IMR-90 (cell line): Measurements from ENCODE around the gene CELF5. TPM values are rescaled to one million over a fixed set of nuclear protein-coding genes. Genes with fewer than 3 reads are reported as not detected.

ENCODE experiments used
- ATAC-seq: fragments of 200-7000 bp; cut with Tn5 transposase; 2 replicates; pipeline ENCODE4 v1.9.1; 2020; ENCODE audit warnings: low read depth, mild to moderate bottlenecking, moderate library complexity
- BruUV-seq: library from RNA; stranded (reverse); fragments of 400-500 nt; replicated peaks from 2 replicates; lab custom pipeline; 2021; lab: Mats Ljungman, UMichigan
- CTCF ChIA-PET: fragments of 300-600 bp; formaldehyde crosslinking; extraction: SDS; loops from one replicate; lab custom pipeline; 2021; ENCODE audit warnings: antibody characterized with exemption; lab: Yijun Ruan, JAX
- POLR2A ChIA-PET: fragments of 300-600 bp; sonication (Branson Sonifier 250); formaldehyde crosslinking; loops from one replicate; lab custom pipeline; 2022; ENCODE audit warnings: antibody characterized with exemption; ENCODE audit not compliant: unreplicated experiment; lab: Charles Lee
- DNase-seq: peaks from one replicate; pipeline ENCODE4 v3.0.0; 2013
- H2AFZ ChIP-seq: replicated peaks from 2 replicates; pipeline ENCODE3; 2013; ENCODE audit warnings: low read length, mild to moderate bottlenecking; ENCODE audit not compliant: poor library complexity
- H2AK5ac ChIP-seq: 2 replicates; pipeline ENCODE4 v1.6.1; 2013; ENCODE audit warnings: low read depth, low read length, inconsistent platforms
- H2AK9ac ChIP-seq: replicated peaks from 2 replicates; pipeline ENCODE3; 2013; ENCODE audit warnings: mild to moderate bottlenecking, low read depth, low read length, moderate library complexity; ENCODE audit not compliant: poor library complexity
- H2BK120ac ChIP-seq: 2 replicates; pipeline ENCODE4 v1.6.1; 2013; ENCODE audit warnings: low read depth, low read length, inconsistent platforms
- H2BK15ac ChIP-seq: 3 replicates; pipeline ENCODE4 v1.6.1; 2013; ENCODE audit warnings: low read depth, low read length, inconsistent platforms
- H2BK20ac ChIP-seq: 2 replicates; pipeline ENCODE4 v1.6.1; 2013; ENCODE audit warnings: low read depth, mild to moderate bottlenecking, inconsistent platforms, low read length, moderate library complexity
- H2BK5ac ChIP-seq: 2 replicates; pipeline ENCODE4 v1.6.1; 2013; ENCODE audit warnings: mild to moderate bottlenecking, low read depth, low read length, inconsistent platforms; ENCODE audit not compliant: poor library complexity, severe bottlenecking
- H3K14ac ChIP-seq: replicated peaks from 2 replicates; pipeline ENCODE4 v1.6.1; 2013; ENCODE audit warnings: low read depth, low read length, inconsistent platforms
- H3K18ac ChIP-seq: 2 replicates; pipeline ENCODE4 v1.6.1; 2013; ENCODE audit warnings: low read depth, low read length, control low read depth
- H3K23ac ChIP-seq: 2 replicates; pipeline ENCODE4 v1.6.1; 2013; ENCODE audit warnings: low read depth, low read length, inconsistent platforms
- H3K27ac ChIP-seq: 2 replicates; pipeline ENCODE4 v1.5.1; 2013; ENCODE audit warnings: mild to moderate bottlenecking, control low read depth, low read length; ENCODE audit not compliant: insufficient read depth
- H3K27me3 ChIP-seq: 2 replicates; pipeline ENCODE4 v1.6.1; 2013; ENCODE audit warnings: low read length; ENCODE audit not compliant: control insufficient read depth, insufficient read depth
- H3K36me3 ChIP-seq: 2 replicates; pipeline ENCODE4 v1.6.1; 2013; ENCODE audit warnings: low read length, mixed read lengths; ENCODE audit not compliant: control insufficient read depth, insufficient read depth
- H3K4ac ChIP-seq: 2 replicates; pipeline ENCODE4 v1.6.1; 2013; ENCODE audit warnings: low read depth, low read length, inconsistent platforms
- H3K4me1 ChIP-seq: 2 replicates; pipeline ENCODE4 v1.6.1; 2013; ENCODE audit warnings: low read length, mixed read lengths; ENCODE audit not compliant: control insufficient read depth, insufficient read depth
- H3K4me2 ChIP-seq: 2 replicates; pipeline ENCODE4 v1.6.1; 2013; ENCODE audit warnings: low read depth, mild to moderate bottlenecking, control low read depth, low read length, moderate library complexity
- H3K4me3 ChIP-seq: 2 replicates; pipeline ENCODE4 v1.5.1; 2013; ENCODE audit warnings: low read depth, mild to moderate bottlenecking, control low read depth, low read length, moderate library complexity; ENCODE audit not compliant: insufficient read depth
- H3K56ac ChIP-seq: 2 replicates; pipeline ENCODE4 v1.6.1; 2013; ENCODE audit warnings: low read length, inconsistent platforms; ENCODE audit not compliant: insufficient read depth; ENCODE audit errors: extremely low read depth
- H3K79me1 ChIP-seq, 2 experiments: 2 replicates each; pipeline ENCODE4 v1.6.1; 2013; ENCODE audit warnings: low read length in 2 of 2, inconsistent platforms in 1 of 2, low read depth in 1 of 2
- H3K9ac ChIP-seq: 2 replicates; pipeline ENCODE4 v1.6.1; 2013; ENCODE audit warnings: low read depth, low read length, control low read depth
- H3K9me1 ChIP-seq: 2 replicates; pipeline ENCODE4 v1.6.1; 2013; ENCODE audit warnings: low read length, inconsistent platforms; ENCODE audit not compliant: insufficient read depth
- H3K9me3 ChIP-seq: 2 replicates; pipeline ENCODE4 v1.6.1; 2013; ENCODE audit warnings: low read length; ENCODE audit not compliant: control insufficient read depth, insufficient read depth
- H4K20me1 ChIP-seq: 2 replicates; pipeline ENCODE4 v1.6.1; 2013; ENCODE audit warnings: low read length, inconsistent platforms; ENCODE audit not compliant: insufficient read depth
- H4K5ac ChIP-seq: 2 replicates; pipeline ENCODE4 v1.6.1; 2013; ENCODE audit warnings: mild to moderate bottlenecking, low read depth, low read length, control low read depth
- H4K8ac ChIP-seq, 2 experiments: 2 replicates each; pipeline ENCODE4 v1.6.1; 2013; ENCODE audit warnings: low read depth in 2 of 2, low read length in 2 of 2, control low read depth in 1 of 2, inconsistent platforms in 1 of 2
- H4K91ac ChIP-seq: 2 replicates; pipeline ENCODE4 v1.6.1; 2013; ENCODE audit warnings: low read depth, low read length, inconsistent platforms; ENCODE audit not compliant: insufficient read depth
- BHLHE40 ChIP-seq: fragments of 150-350 bp; IDR thresholded peaks from 2 replicates; pipeline ENCODE4 v1.6.1; 2016; ENCODE audit warnings: mild to moderate bottlenecking, low read depth, low read length
- CEBPB ChIP-seq: IDR thresholded peaks from 2 replicates; pipeline ENCODE4 v1.6.1; 2012; ENCODE audit warnings: low read depth, low read length, improper control_type of control experiment
- CTCF ChIP-seq: conservative IDR thresholded peaks from 2 replicates; pipeline ENCODE4 v1.5.1; 2012; ENCODE audit warnings: mild to moderate bottlenecking, low read depth, low read length, improper control_type of control experiment
- ELK1 ChIP-seq: fragments of 150-350 bp; IDR thresholded peaks from 2 replicates; pipeline ENCODE4 v1.6.1; 2016; ENCODE audit warnings: low read depth, mild to moderate bottlenecking, low read length, moderate library complexity, borderline replicate concordance
- FOS ChIP-seq: fragments of 150-350 bp; IDR thresholded peaks from 2 replicates; pipeline ENCODE4 v1.6.1; 2016; ENCODE audit warnings: low read depth, low read length
- MAFK ChIP-seq: IDR thresholded peaks from 2 replicates; pipeline ENCODE4 v1.6.1; 2012; ENCODE audit warnings: low read depth, low read length, improper control_type of control experiment
- MAZ ChIP-seq: IDR thresholded peaks from 2 replicates; pipeline ENCODE4 v1.6.1; 2012; ENCODE audit warnings: low read depth, mild to moderate bottlenecking, low read length, improper control_type of control experiment, moderate library complexity, borderline replicate concordance
- MXI1 ChIP-seq: IDR thresholded peaks from 2 replicates; pipeline ENCODE4 v1.6.1; 2012; ENCODE audit warnings: low read depth, mild to moderate bottlenecking, low read length, moderate library complexity, borderline replicate concordance
- NFE2L2 ChIP-seq: fragments of 150-350 bp; IDR thresholded peaks from 2 replicates; pipeline ENCODE4 v1.6.1; 2016; ENCODE audit warnings: low read depth, mild to moderate bottlenecking, low read length
- POLR2A ChIP-seq: IDR thresholded peaks from 2 replicates; pipeline ENCODE4 v1.6.1; 2012; ENCODE audit warnings: mild to moderate bottlenecking, low read depth, low read length
- RAD21 ChIP-seq: IDR thresholded peaks from 2 replicates; pipeline ENCODE4 v1.6.1; 2012; ENCODE audit warnings: low read length, improper control_type of control experiment
- RCOR1 ChIP-seq: IDR thresholded peaks from 2 replicates; pipeline ENCODE4 v1.6.1; 2012; ENCODE audit warnings: mild to moderate bottlenecking, low read length, improper control_type of control experiment; ENCODE audit not compliant: insufficient replicate concordance
- RFX5 ChIP-seq: IDR thresholded peaks from 2 replicates; pipeline ENCODE4 v1.8.0; 2012; ENCODE audit warnings: low read depth, mild to moderate bottlenecking, low read length, moderate library complexity
- WGBS, 2 experiments: methylation state at CpG; one replicate each; pipeline versions ENCODE4 v1.1.5 to v1.1.7; 2013; ENCODE audit warnings: missing lambda C conversion rate in 2 of 2; ENCODE audit not compliant: insufficient read length in 1 of 2; ENCODE audit errors: extremely low coverage in 2 of 2; 5-methylcytosine and 5-hydroxymethylcytosine counted together
- dilution Hi-C: fragments of 300-500 bp; cut with HindIII; formaldehyde crosslinking; loops from one replicate; pipeline ENCODE4 v1.14.3; 2018; ENCODE audit warnings: low sequenced_read_pairs; ENCODE audit not compliant: unreplicated experiment
- in situ Hi-C: fragments of 300-500 bp; cut with MboI; formaldehyde crosslinking; loops from 3 replicates; pipeline ENCODE4 v1.14.3; 2019; ENCODE audit warnings: low sequenced_read_pairs, inconsistent platforms, mixed read lengths
- intact Hi-C: fragments of 100-400 bp; cut with micrococcal nuclease; formaldehyde crosslinking; loops from 2 replicates; pipeline ENCODE4 v1.10.0; 2022
- polyA plus RNA-seq, 3 experiments: library from polyadenylated mRNA; depleted of rRNA; stranded (reverse); fragments of >200 nt; gene quantifications; 2 replicates each; pipeline ENCODE4 v1.2.3, GENCODE V29; 2012; ENCODE audit warnings: low replicate concordance in 1 of 3
- total RNA-seq: library from RNA; depleted of rRNA; stranded (reverse); fragments of >200 nt; gene quantifications from 2 replicates; pipeline ENCODE4 v1.2.3, GENCODE V29; 2012

The CELF5 gene
- total and polyA plus RNA-seq, 2 of the 4 experiments (the other 2 are of a cell fraction): 0.02 TPM; not detected in 1

GRCh38 chr19:3323658-3324057 is 99.2 kb downstream of the CELF5 start:
- no peak overlapping the region for H3K18ac ChIP-seq
- no peak overlapping the region for H4K8ac ChIP-seq
- H3K23ac ChIP-seq: no peak overlapping the region
- H3K27me3 ChIP-seq: peaks cover 7% of the 10 kb centered on the region; the same call in 1 of the 2 replicates
- ATAC-seq (no peak), DNase-seq (no peak)
- no peak for TF ChIP-seq RFX5
- no peak for TF ChIP-seq CEBPB
- no peak for TF ChIP-seq POLR2A
- TF ChIP-seq ELK1: no peak
- TF ChIP-seq CTCF: no peak
- TF ChIP-seq FOS: no peak
- no peak for TF ChIP-seq MAFK
- no peak for TF ChIP-seq NFE2L2
- no peak for TF ChIP-seq RCOR1
- no peak for TF ChIP-seq BHLHE40
- TF ChIP-seq RAD21: no peak
- no peak for TF ChIP-seq MAZ
- no peak for TF ChIP-seq MXI1
- no peak overlapping the region for H2BK20ac ChIP-seq
- H3K4ac ChIP-seq: no peak overlapping the region
- no peak overlapping the region for H2AK5ac ChIP-seq
- no peak overlapping the region for H3K14ac ChIP-seq
- H3K27ac ChIP-seq: no peak overlapping the region
- H3K79me1 ChIP-seq: no peaks in the 10 kb centered on the region
- intact Hi-C loops: loop anchor here (10.0 kb wide), 2 partner anchors 291 to 381 kb away; partner anchors contain the start of genes PIP5K1C and TJP3
- CTCF ChIA-PET: no interaction called here
- H3K9me3 ChIP-seq: no peaks in the 10 kb centered on the region
- no TSS peak for BruUV-seq
- no peak overlapping the region for H3K9ac ChIP-seq
- H4K20me1 ChIP-seq: no peaks in the 10 kb centered on the region
- in situ Hi-C loops: loop anchor here (25.0 kb wide), 1 partner anchor 289 kb away; the partner anchor contains the start of gene TBXA2R
- no peaks in the 10 kb centered on the region for H3K4me1 ChIP-seq
- no peaks in the 10 kb centered on the region for H3K36me3 ChIP-seq
- no peak overlapping the region for H4K5ac ChIP-seq
- no peaks in the 10 kb centered on the region for H3K9me1 ChIP-seq
- no peak overlapping the region for H3K56ac ChIP-seq
- H3K4me2 ChIP-seq: no peak overlapping the region
- H2BK15ac ChIP-seq: no peak overlapping the region
- dilution Hi-C loops: no loop called here
- H3K4me3 ChIP-seq: no peak overlapping the region
- no peak overlapping the region for H4K91ac ChIP-seq
- H2BK5ac ChIP-seq: no peak overlapping the region
- POLR2A ChIA-PET: no interaction called here
- no peak overlapping the region for H2BK120ac ChIP-seq
- H2AK9ac ChIP-seq: no peak overlapping the region
- H2AFZ ChIP-seq: no peak overlapping the region
- WGBS, 2 experiments: 17% methylated on average over 1 of the region's 2 CpGs; no CpG with 5 or more reads in 1 of the 2 experiments
